HG02884 (cell line): Measurements from ENCODE around the gene BTNL8.
"Not testable (repeated sequence)": the region's sequence is repeated elsewhere in the genome, so short reads cannot be mapped to it uniquely, and the experiment has no call there.

Experiments
- ATAC-seq: cut with Tn5 transposase; IDR thresholded peaks from one replicate; pipeline ENCODE4 v1.9.1; 2021; ENCODE audit warnings: mild to moderate bottlenecking, moderate library complexity; ENCODE audit not compliant: unreplicated experiment

BTNL8 gene

GRCh38 chr5:180874804-180875582 is 24.0 kb upstream of the BTNL8 start:
- ATAC-seq: no peak

- no peak for ATAC-seq
Measured at GRCh38 chr5:180875860-180876426, 23.0 kb upstream of the BTNL8 start.

- not testable (repeated sequence) for ATAC-seq
Measured at GRCh38 chr5:180885845-180886529, 13.0 kb upstream of the BTNL8 start.

GRCh38 chr5:180889381-180889780 is 9.6 kb upstream of the BTNL8 start:
- ATAC-seq: no peak

GRCh38 chr5:180895330-180895729 is 3.6 kb upstream of the BTNL8 start:
- not testable (repeated sequence) for ATAC-seq

- ATAC-seq: no peak
Measured at GRCh38 chr5:180900178-180900577, 1.2 kb downstream of the BTNL8 start.

GRCh38 chr5:180901319-180902009 is 2.5 kb downstream of the BTNL8 start:
- ATAC-seq: no peak

- no peak for ATAC-seq
Measured at GRCh38 chr5:180908400-180908799, 9.4 kb downstream of the BTNL8 start.

GRCh38 chr5:180908998-180909731 is 10.2 kb downstream of the BTNL8 start:
- no peak for ATAC-seq

- ATAC-seq: no peak
Measured at GRCh38 chr5:180909782-180910181, 10.8 kb downstream of the BTNL8 start.

GRCh38 chr5:180910182-180910581 is 11.2 kb downstream of the BTNL8 start:
- ATAC-seq: no peak

- no peak for ATAC-seq
Measured at GRCh38 chr5:180910735-180911134, 11.8 kb downstream of the BTNL8 start.

- no peak for ATAC-seq
Measured at GRCh38 chr5:180914646-180915045, 15.7 kb downstream of the BTNL8 start.

GRCh38 chr5:180915924-180916323 is 17.0 kb downstream of the BTNL8 start:
- ATAC-seq: no peak

GRCh38 chr5:180918380-180918779 is 19.4 kb downstream of the BTNL8 start:
- ATAC-seq: no peak

- no peak for ATAC-seq
Measured at GRCh38 chr5:180920710-180921109, 21.8 kb downstream of the BTNL8 start.

- no peak for ATAC-seq
Measured at GRCh38 chr5:180922932-180923331, 24.0 kb downstream of the BTNL8 start.

GRCh38 chr5:180932660-180933059 is 33.7 kb downstream of the BTNL8 start:
- ATAC-seq: no peak

GRCh38 chr5:180935203-180935602 is 36.2 kb downstream of the BTNL8 start:
- no peak for ATAC-seq

GRCh38 chr5:180938294-180938693 is 39.3 kb downstream of the BTNL8 start:
- ATAC-seq: no peak
